Large intestine (tissue), 3 donors: ENCODE results near the gene FN3K. TPM values are rescaled to one million over a fixed set of nuclear protein-coding genes. Genes with fewer than 3 reads are reported as not detected.
A peak's percentile ranks its signal among the peaks of the same experiment; 100 is the strongest.

Source experiments
- DNase-seq, 2 donors: peaks; one replicate each; pipeline versions ENCODE4 v3.0.0 to v3.0.0-alpha.2; 2013
- H3K27ac ChIP-seq: one replicate; pipeline ENCODE4 v1.5.1; 2013; ENCODE audit warnings: low read length
- H3K27me3 ChIP-seq: 2 replicates; pipeline ENCODE4 v1.6.1; 2013; ENCODE audit warnings: low read length; ENCODE audit not compliant: control insufficient read depth, insufficient read depth
- H3K36me3 ChIP-seq: 2 replicates; pipeline ENCODE4 v1.6.1; 2013; ENCODE audit warnings: low read length; ENCODE audit not compliant: control insufficient read depth, insufficient read depth
- H3K4me1 ChIP-seq: one replicate; pipeline ENCODE4 v1.6.1; 2013; ENCODE audit warnings: low read length; ENCODE audit not compliant: control insufficient read depth, insufficient read depth
- H3K4me3 ChIP-seq: one replicate; pipeline ENCODE4 v1.5.1; 2013; ENCODE audit warnings: low read length
- H3K9me3 ChIP-seq: one replicate; pipeline ENCODE4 v1.6.1; 2013; ENCODE audit warnings: mild to moderate bottlenecking, low read depth, low read length, moderate library complexity; ENCODE audit not compliant: control insufficient read depth
- WGBS: methylation state at CpG from one replicate; pipeline ENCODE4 v1.1.5; 2013; ENCODE audit warnings: low lambda C conversion rate; ENCODE audit not compliant: insufficient coverage; 5-methylcytosine and 5-hydroxymethylcytosine counted together
- polyA plus RNA-seq: library from polyadenylated mRNA; unstranded; fragments of 120-200 nt; gene quantifications from one replicate; pipeline ENCODE4 v1.2.1, GENCODE V29; 2013

Gene FN3K
- polyA plus RNA-seq, 1 donor = 244 TPM

GRCh38 chr17:82703036-82703745, 32.2 kb upstream of the FN3K start:
- no peaks in the 10 kb centered on the region for H3K9me3 ChIP-seq
- no peaks in the 10 kb centered on the region for H3K27me3 ChIP-seq
- H3K4me3 ChIP-seq = no peak overlapping the region
- WGBS = no CpG with 5 or more reads among the region's 26 CpGs
- H3K36me3 ChIP-seq = no peaks in the 10 kb centered on the region
- peaks cover 41% of the 10 kb centered on the region for H3K4me1 ChIP-seq
- peak overlapping the region; percentile 60 for H3K27ac ChIP-seq
- DNase-seq = no peak

- Histone ChIP-seq H3K4me3 (peak overlapping the region; percentile 24), H3K9me3 (no peaks in the 10 kb centered on the region), H3K27ac (peak overlapping the region; percentile 93), H3K27me3 (no peaks in the 10 kb centered on the region), H3K4me1 (peaks cover 40% of the 10 kb centered on the region), H3K36me3 (no peaks in the 10 kb centered on the region)
- peak; percentile 86 to 94 for DNase-seq
- no CpG with 5 or more reads among the region's 38 CpGs for WGBS
Measured at GRCh38 chr17:82703935-82704865, 31.2 kb upstream of the FN3K start.

- Histone ChIP-seq H3K27me3 (no peaks in the 10 kb centered on the region), H3K9me3 (no peaks in the 10 kb centered on the region), H3K4me3 (peak overlapping the region; percentile 7), H3K36me3 (no peaks in the 10 kb centered on the region), H3K4me1 (peaks cover 37% of the 10 kb centered on the region), H3K27ac (peak overlapping the region; percentile 93)
- no peak for DNase-seq
- no CpG with 5 or more reads among the region's 13 CpGs for WGBS
Measured at GRCh38 chr17:82704886-82705285, 30.5 kb upstream of the FN3K start.

- no CpG with 5 or more reads among the region's 18 CpGs for WGBS
- H3K4me1 ChIP-seq = peaks cover 37% of the 10 kb centered on the region
- no peaks in the 10 kb centered on the region for H3K36me3 ChIP-seq
- H3K9me3 ChIP-seq = no peaks in the 10 kb centered on the region
- no peak for DNase-seq
- H3K4me3 ChIP-seq = no peak overlapping the region
- no peaks in the 10 kb centered on the region for H3K27me3 ChIP-seq
- H3K27ac ChIP-seq = no peak overlapping the region
Measured at GRCh38 chr17:82705756-82706155, 29.7 kb upstream of the FN3K start.

GRCh38 chr17:82709024-82709675, 26.3 kb upstream of the FN3K start:
- H3K27me3 ChIP-seq = no peaks in the 10 kb centered on the region
- no peaks in the 10 kb centered on the region for H3K36me3 ChIP-seq
- WGBS = no CpG with 5 or more reads among the region's 9 CpGs
- H3K4me1 ChIP-seq = peaks cover 16% of the 10 kb centered on the region
- no peak overlapping the region for H3K27ac ChIP-seq
- no peak for DNase-seq
- H3K4me3 ChIP-seq = no peak overlapping the region
- H3K9me3 ChIP-seq = no peaks in the 10 kb centered on the region

- H3K27me3 ChIP-seq = no peaks in the 10 kb centered on the region
Measured at GRCh38 chr17:82709676-82710498, 25.5 kb upstream of the FN3K start.

GRCh38 chr17:82710499-82711232, 24.7 kb upstream of the FN3K start:
- DNase-seq = no peak
- Histone ChIP-seq H3K27ac (no peak overlapping the region), H3K4me1 (peaks cover 2% of the 10 kb centered on the region), H3K36me3 (no peaks in the 10 kb centered on the region), H3K27me3 (no peaks in the 10 kb centered on the region), H3K9me3 (no peaks in the 10 kb centered on the region), H3K4me3 (no peak overlapping the region)
- no CpG with 5 or more reads among the region's 29 CpGs for WGBS

More at GRCh38 chr17:82709676-82710498, 25.5 kb upstream of the FN3K start:
- no CpG with 5 or more reads among the region's 25 CpGs for WGBS
- no peak overlapping the region for H3K4me3 ChIP-seq
- no peak overlapping the region for H3K27ac ChIP-seq
- no peaks in the 10 kb centered on the region for H3K9me3 ChIP-seq
- no peaks in the 10 kb centered on the region for H3K36me3 ChIP-seq
- DNase-seq = no peak
- H3K4me1 ChIP-seq = peaks cover 8% of the 10 kb centered on the region

GRCh38 chr17:82713071-82713723, 22.2 kb upstream of the FN3K start:
- Histone ChIP-seq H3K27me3 (no peaks in the 10 kb centered on the region), H3K27ac (no peak overlapping the region), H3K4me3 (no peak overlapping the region), H3K36me3 (no peaks in the 10 kb centered on the region), H3K4me1 (peaks cover 8% of the 10 kb centered on the region), H3K9me3 (no peaks in the 10 kb centered on the region)
- DNase-seq = no peak
- WGBS = no CpG with 5 or more reads among the region's 35 CpGs
